CD4-positive, alpha-beta T cell (primary cell): Measurements from ENCODE around the gene AFF3. TPM values are rescaled to one million over a fixed set of nuclear protein-coding genes. Genes with fewer than 3 reads are reported as not detected.
"Not testable (repeated sequence)": the region's sequence is repeated elsewhere in the genome, so short reads cannot be mapped to it uniquely, and the experiment has no call there.

ENCODE experiments used
- ATAC-seq: fragments of 200-7000 bp; cut with Tn5 transposase; one replicate; pipeline ENCODE4 v1.10.0; 2022; ENCODE audit warnings: mild to moderate bottlenecking; ENCODE audit not compliant: poor library complexity
- CTCF ChIA-PET: fragments of 350-600 bp; sonication (Branson Sonifier 250); formaldehyde crosslinking; loops from one replicate; lab custom pipeline; 2021; ENCODE audit warnings: antibody characterized with exemption, inconsistent platforms; lab: Charles Lee
- POLR2A ChIA-PET: fragments of 350-600 bp; sonication (Branson Sonifier 250); formaldehyde crosslinking; loops from one replicate; lab custom pipeline; 2021; ENCODE audit warnings: antibody characterized with exemption, inconsistent platforms; lab: Charles Lee
- DNase-seq, 14 experiments: peaks; one replicate each; pipeline ENCODE4 v3.0.0-alpha.2; 2013 to 2020; ENCODE audit warnings: mixed read lengths in 2 of 14
- H3K27ac ChIP-seq, 2 donors: one replicate each; pipeline versions ENCODE4 v1.5.1 to v1.7.0; 2013; ENCODE audit warnings: low read length in 2 of 2, low read depth in 1 of 2, mild to moderate bottlenecking in 1 of 2
- H3K27me3 ChIP-seq, 2 experiments: 1 replicate in 1 of 2; 2 replicates in 1 of 2; pipeline versions ENCODE4 v1.6.1 to v1.7.0; 2013; ENCODE audit warnings: low read length in 2 of 2, control low read depth in 1 of 2, mild to moderate bottlenecking in 1 of 2, moderate library complexity in 1 of 2; ENCODE audit not compliant: insufficient read depth in 2 of 2, control insufficient read depth in 1 of 2
- H3K36me3 ChIP-seq: one replicate; pipeline ENCODE4 v1.6.1; 2013; ENCODE audit warnings: low read length, control low read depth; ENCODE audit not compliant: insufficient read depth
- H3K4me1 ChIP-seq: one replicate; pipeline ENCODE4 v1.6.1; 2013; ENCODE audit warnings: low read length, control low read depth; ENCODE audit not compliant: insufficient read depth
- H3K4me3 ChIP-seq: one replicate; pipeline ENCODE4 v1.5.1; 2013; ENCODE audit warnings: mild to moderate bottlenecking, low read length, moderate library complexity
- H3K9me3 ChIP-seq, 2 experiments: 1 replicate in 1 of 2; 2 replicates in 1 of 2; pipeline versions ENCODE4 v1.6.1 to v1.7.0; 2013; ENCODE audit warnings: low read length in 2 of 2, mild to moderate bottlenecking in 2 of 2, control low read depth in 1 of 2, moderate library complexity in 1 of 2; ENCODE audit not compliant: control insufficient read depth in 1 of 2, insufficient read depth in 1 of 2
- H3K27ac Mint-ChIP-seq: one replicate; pipeline ENCODE4 v1.8.0; 2020; ENCODE audit warnings: mixed read lengths
- H3K27me3 Mint-ChIP-seq: one replicate; pipeline ENCODE4 v1.8.0; 2021; ENCODE audit warnings: mixed read lengths
- H3K36me3 Mint-ChIP-seq: one replicate; pipeline ENCODE4 v1.8.0; 2021; ENCODE audit warnings: low read depth, mixed read lengths
- H3K4me1 Mint-ChIP-seq: one replicate; pipeline ENCODE4 v1.8.0; 2021; ENCODE audit warnings: low read depth, mixed read lengths
- H3K4me3 Mint-ChIP-seq: one replicate; pipeline ENCODE4 v1.8.0; 2020; ENCODE audit warnings: mild to moderate bottlenecking, mixed read lengths
- H3K9me3 Mint-ChIP-seq: one replicate; pipeline ENCODE4 v1.8.0; 2020; ENCODE audit warnings: mixed read lengths
- intact Hi-C, 2 experiments: fragments of 100-400 bp; cut with DNase I in 1 of 2; cut with micrococcal nuclease in 1 of 2; formaldehyde crosslinking; loops; one replicate each; pipeline versions ENCODE4 v1.15.1 to v1.9.0; 2023 to 2025; cut with DNase I, micrococcal nuclease
- total RNA-seq, 174 experiments: library from RNA in 2 of 174; stranded (reverse) in 2 of 174; gene quantifications; one replicate each; pipeline ENCODE4 v1.2.3 and lab custom pipeline; 2021 to 2026
- TF ChIP-seq, protein P1 (sequence below): fragments of 200-600 bp; IDR thresholded peaks from one replicate; pipeline ENCODE4 v1.8.0; 2022; ENCODE audit warnings: antibody characterized with exemption, mild to moderate bottlenecking

The AFF3 gene
- total RNA-seq, 2 experiments from 2014 or later = 15.4 to 15.7 TPM

- DNase-seq (no peak), ATAC-seq (no peak)
- peak overlapping the region; percentile 53 for H3K4me3 ChIP-seq
- peaks cover 15% of the 10 kb centered on the region for H3K27me3 Mint-ChIP-seq
- TF ChIP-seq, protein P1, sequence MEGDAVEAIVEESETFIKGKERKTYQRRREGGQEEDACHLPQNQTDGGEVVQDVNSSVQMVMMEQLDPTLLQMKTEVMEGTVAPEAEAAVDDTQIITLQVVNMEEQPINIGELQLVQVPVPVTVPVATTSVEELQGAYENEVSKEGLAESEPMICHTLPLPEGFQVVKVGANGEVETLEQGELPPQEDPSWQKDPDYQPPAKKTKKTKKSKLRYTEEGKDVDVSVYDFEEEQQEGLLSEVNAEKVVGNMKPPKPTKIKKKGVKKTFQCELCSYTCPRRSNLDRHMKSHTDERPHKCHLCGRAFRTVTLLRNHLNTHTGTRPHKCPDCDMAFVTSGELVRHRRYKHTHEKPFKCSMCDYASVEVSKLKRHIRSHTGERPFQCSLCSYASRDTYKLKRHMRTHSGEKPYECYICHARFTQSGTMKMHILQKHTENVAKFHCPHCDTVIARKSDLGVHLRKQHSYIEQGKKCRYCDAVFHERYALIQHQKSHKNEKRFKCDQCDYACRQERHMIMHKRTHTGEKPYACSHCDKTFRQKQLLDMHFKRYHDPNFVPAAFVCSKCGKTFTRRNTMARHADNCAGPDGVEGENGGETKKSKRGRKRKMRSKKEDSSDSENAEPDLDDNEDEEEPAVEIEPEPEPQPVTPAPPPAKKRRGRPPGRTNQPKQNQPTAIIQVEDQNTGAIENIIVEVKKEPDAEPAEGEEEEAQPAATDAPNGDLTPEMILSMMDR = no peak
- peaks cover 5% of the 10 kb centered on the region for H3K36me3 Mint-ChIP-seq
- no peaks in the 10 kb centered on the region for H3K9me3 Mint-ChIP-seq
- H3K4me3 Mint-ChIP-seq = peak overlapping the region; percentile 93
- peaks cover 0 to 2% of the 10 kb centered on the region in 2 experiments for H3K27me3 ChIP-seq
- no peak overlapping the region for H3K27ac ChIP-seq
- peaks cover 8% of the 10 kb centered on the region for H3K4me1 Mint-ChIP-seq
- H3K4me1 ChIP-seq = peaks cover 9% of the 10 kb centered on the region
- CTCF ChIA-PET = no interaction called here
- H3K36me3 ChIP-seq = no peaks in the 10 kb centered on the region
- no peaks in the 10 kb centered on the region for H3K9me3 ChIP-seq
- intact Hi-C loops = no loop called here
- POLR2A ChIA-PET = interaction anchor here (1.3 kb wide), 2 partner anchors 8 to 36 kb away, joined by 4 to 8 read pairs; partner anchors contain the start of gene AFF3
- peak overlapping the region; percentile 58 for H3K27ac Mint-ChIP-seq
Observed at GRCh38 chr2:100105678-100106054, 36.7 kb downstream of the AFF3 start.

GRCh38 chr2:100104718-100105677, 37.4 kb downstream of the AFF3 start:
- CTCF ChIA-PET = no interaction called here
- Mint-ChIP-seq H3K4me1 (peaks cover 8% of the 10 kb centered on the region), H3K9me3 (no peaks in the 10 kb centered on the region), H3K4me3 (peak overlapping the region; percentile 93), H3K27me3 (peaks cover 15% of the 10 kb centered on the region), H3K27ac (peak overlapping the region; percentile 58), H3K36me3 (peaks cover 5% of the 10 kb centered on the region)
- Histone ChIP-seq H3K36me3 (no peaks in the 10 kb centered on the region), H3K4me3 (peak overlapping the region; percentile 53), H3K9me3 (no peaks in the 10 kb centered on the region), H3K27ac (no peak overlapping the region), H3K4me1 (peaks cover 9% of the 10 kb centered on the region), H3K27me3 (peaks cover 0 to 2% of the 10 kb centered on the region in 2 experiments)
- intact Hi-C loops = no loop called here
- POLR2A ChIA-PET = interaction anchor here (1.3 kb wide), 2 partner anchors 9 to 37 kb away, joined by 4 to 8 read pairs; partner anchors contain the start of gene AFF3
- TF ChIP-seq, protein P1 = no peak
- ATAC-seq (peak; percentile 80), DNase-seq (peak in 11 of 14 experiments; percentile 7 to 73 (median 20))

- H3K36me3 ChIP-seq, H3K27me3 ChIP-seq, H3K36me3 Mint-ChIP-seq, H3K9me3 ChIP-seq, CTCF ChIA-PET, H3K4me1 Mint-ChIP-seq, H3K4me3 ChIP-seq, intact Hi-C loops, H3K9me3 Mint-ChIP-seq, H3K27ac Mint-ChIP-seq, H3K4me1 ChIP-seq, H3K27ac ChIP-seq, POLR2A ChIA-PET, H3K4me3 Mint-ChIP-seq: not testable (repeated sequence)
- DNase-seq (peak in 2 of 14 experiments; percentile 20 to 29), ATAC-seq (peak; percentile 14)
- H3K27me3 Mint-ChIP-seq = peaks cover 15% of the 10 kb centered on the region
Observed at GRCh38 chr2:100104265-100104664, 38.1 kb downstream of the AFF3 start.

- Mint-ChIP-seq H3K27me3 (peaks cover 15% of the 10 kb centered on the region), H3K4me3 (peak overlapping the region; percentile 80)
- CTCF ChIA-PET, H3K4me1 ChIP-seq, H3K4me1 Mint-ChIP-seq, H3K27ac ChIP-seq, H3K36me3 ChIP-seq, H3K9me3 Mint-ChIP-seq, intact Hi-C loops, H3K4me3 ChIP-seq, DNase-seq, H3K9me3 ChIP-seq, H3K27me3 ChIP-seq, H3K27ac Mint-ChIP-seq, POLR2A ChIA-PET, H3K36me3 Mint-ChIP-seq: not testable (repeated sequence)
- peak; percentile 19 for ATAC-seq
Observed at GRCh38 chr2:100103527-100104252, 38.7 kb downstream of the AFF3 start.

DNA sequence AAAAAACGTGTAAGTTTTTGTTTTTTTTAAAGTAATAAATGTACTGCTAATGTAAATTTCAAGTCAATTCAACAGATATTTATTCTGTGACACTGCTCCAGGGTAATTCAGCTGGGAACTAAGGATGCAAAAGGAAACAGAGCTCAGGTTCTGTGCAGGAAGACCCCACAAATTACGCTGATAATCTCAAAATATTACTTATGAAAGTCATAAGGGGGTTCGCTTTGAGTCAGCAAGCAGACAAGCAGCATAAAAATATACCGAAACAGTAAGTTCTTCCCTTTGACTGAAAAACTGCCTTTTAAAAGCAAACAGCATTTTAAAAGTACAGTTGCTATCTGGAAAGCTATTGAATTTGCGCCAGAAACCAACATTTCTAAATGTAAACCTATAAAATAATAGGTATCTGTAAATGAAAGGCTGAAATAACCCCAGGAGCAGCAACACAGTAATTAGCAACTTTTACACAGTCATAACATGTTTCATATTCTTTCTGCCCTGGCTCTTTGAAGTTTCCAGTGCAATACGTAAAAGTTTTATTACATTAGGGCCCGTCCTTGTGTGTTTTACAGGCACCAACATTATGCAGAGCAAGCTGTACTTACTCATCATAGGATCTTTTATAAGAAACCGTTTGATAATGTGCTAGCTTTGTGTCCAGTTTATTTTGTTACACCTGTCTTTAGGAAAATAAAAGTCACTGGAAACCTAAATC, 39.8 kb downstream of the AFF3 start:
- intact Hi-C loops, H3K27ac Mint-ChIP-seq, DNase-seq, H3K9me3 ChIP-seq, H3K4me1 Mint-ChIP-seq, H3K4me3 ChIP-seq, POLR2A ChIA-PET, H3K27me3 ChIP-seq, H3K36me3 ChIP-seq, H3K36me3 Mint-ChIP-seq, CTCF ChIA-PET, H3K4me1 ChIP-seq, H3K9me3 Mint-ChIP-seq, ATAC-seq, H3K27ac ChIP-seq: not testable (repeated sequence)
- Mint-ChIP-seq H3K4me3 (peak overlapping the region; percentile 80), H3K27me3 (peaks cover 15% of the 10 kb centered on the region)
